ENCODE results near the gene C2CD4B. TPM values are rescaled to one million over a fixed set of nuclear protein-coding genes. Genes with fewer than 3 reads are reported as not detected.

The C2CD4B gene
- total and polyA plus RNA-seq, 2 of the 13 experiments (the other 11 are each of a cell fraction or from before 2014, with no cell fraction given): not detected

- TF ChIP-seq POGK (CRISPR knock-in tag; conservative IDR thresholded peaks at IDR 0.05) (no peak), RFXANK (CRISPR knock-in tag; IDR thresholded peaks at IDR 0.05) (no peak), HNF1A (IDR thresholded peaks at IDR 0.05; ENCODE audit: low read depth) (peak; percentile 75), HNF1A (CRISPR knock-in tag; IDR thresholded peaks at IDR 0.05; ENCODE audit: borderline replicate concordance) (peak; percentile 74; the same call in 1 of the 2 replicates), ZNF136 (CRISPR knock-in tag; IDR thresholded peaks at IDR 0.05; ENCODE audit: low read depth) (no peak), CSRNP1 (CRISPR knock-in tag; IDR thresholded peaks at IDR 0.05) (no peak), EP300 (IDR thresholded peaks at IDR 0.05; ENCODE audit: low read depth in 2 of 2, low read length in 2 of 2) (peak in 1 of 2 experiments; percentile 62; a peak in 1 of 4 replicates), EP300 (CRISPR knock-in tag; IDR thresholded peaks at IDR 0.05; ENCODE audit: borderline replicate concordance) (no peak; the same call in 1 of the 2 replicates), ZNF749 (CRISPR knock-in tag; IDR thresholded peaks at IDR 0.05; ENCODE audit: borderline replicate concordance) (no peak), ZBTB40 (IDR thresholded peaks at IDR 0.05) (no peak), ZBTB40 (CRISPR knock-in tag; IDR thresholded peaks at IDR 0.05) (no peak), MAFG (CRISPR knock-in tag; IDR thresholded peaks at IDR 0.05) (no peak), ZFY (CRISPR knock-in tag; IDR thresholded peaks at IDR 0.05) (no peak)
Observed at GRCh38 chr15:62211348-62211747, 46.3 kb upstream of the C2CD4B start (continued).
